Activated CD8-positive, alpha-beta memory T cell treated with anti-CD3 and anti-CD28 coated beads, Interleukin-2, amount 50 U/mL, for 24 hours (primary cell): ENCODE results near the gene PSKH1.
"Not testable (repeated sequence)": the region's sequence is repeated elsewhere in the genome, so short reads cannot be mapped to it uniquely, and the experiment has no call there.

ENCODE experiments used
- DNase-seq: peaks from one replicate; pipeline ENCODE4 v3.0.0-alpha.2; 2020; ENCODE audit errors: extremely low read depth

Gene PSKH1

DNA sequence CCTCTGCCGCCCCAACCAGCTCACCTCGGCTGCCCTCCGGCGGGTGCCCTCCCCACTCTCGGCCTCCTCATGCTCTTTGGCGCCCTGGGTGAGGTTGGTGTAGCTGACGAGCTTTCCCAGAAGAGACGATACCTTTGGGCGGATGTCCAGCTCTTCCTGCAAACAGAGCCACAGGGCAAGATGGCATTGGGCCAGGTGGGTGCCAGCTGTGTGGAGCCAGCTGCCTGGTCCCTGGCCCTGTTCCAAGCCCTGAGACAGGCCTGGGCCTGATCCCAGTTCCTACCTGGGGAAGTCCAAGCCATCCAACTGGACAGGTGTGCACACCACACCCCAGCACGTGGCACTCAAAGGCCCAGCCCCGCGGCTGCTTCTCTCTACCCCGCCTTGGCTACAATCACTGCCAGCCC is 68.5 kb downstream of the PSKH1 start:
- no peak for DNase-seq

DNA sequence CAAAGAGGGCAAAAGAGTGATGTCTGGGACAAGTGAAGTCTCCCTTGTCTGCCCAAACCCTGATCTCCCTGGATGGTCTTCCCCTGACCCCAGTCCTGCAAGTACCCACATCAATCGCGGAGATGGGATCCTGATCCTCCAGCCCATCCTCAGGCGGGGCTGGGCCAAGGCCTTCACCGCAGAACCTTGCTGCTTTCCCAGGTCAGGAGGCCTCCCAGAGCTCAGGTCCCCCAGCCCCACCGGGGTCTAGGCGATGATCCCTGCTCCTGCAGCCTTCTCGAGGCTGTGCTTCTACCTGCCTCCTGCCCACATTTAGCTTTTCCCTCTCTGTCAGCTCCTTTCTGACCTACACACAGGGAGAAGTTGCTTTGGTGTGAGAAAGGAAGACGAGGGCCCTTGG is 69.1 kb downstream of the PSKH1 start:
- no peak for DNase-seq

DNA sequence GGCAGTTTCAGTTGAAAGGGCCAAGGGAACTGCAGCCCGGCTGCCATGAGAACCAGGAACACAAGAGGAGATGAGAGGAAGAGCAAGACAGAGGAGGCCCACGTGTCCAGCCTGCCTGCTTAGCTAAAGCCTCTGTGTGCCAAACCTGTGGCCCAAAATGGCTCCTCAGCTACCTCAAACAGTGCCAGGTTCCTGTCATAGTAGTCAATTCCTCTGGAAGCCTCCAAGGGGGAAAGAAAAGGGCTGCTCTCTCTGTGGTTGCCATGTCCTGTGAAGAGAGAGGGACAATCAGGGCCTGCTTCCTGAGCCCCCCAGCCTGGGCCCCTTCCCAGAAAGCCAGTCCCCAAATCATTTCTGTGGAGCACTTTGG is 70.2 kb downstream of the PSKH1 start:
- DNase-seq, result no peak

DNA sequence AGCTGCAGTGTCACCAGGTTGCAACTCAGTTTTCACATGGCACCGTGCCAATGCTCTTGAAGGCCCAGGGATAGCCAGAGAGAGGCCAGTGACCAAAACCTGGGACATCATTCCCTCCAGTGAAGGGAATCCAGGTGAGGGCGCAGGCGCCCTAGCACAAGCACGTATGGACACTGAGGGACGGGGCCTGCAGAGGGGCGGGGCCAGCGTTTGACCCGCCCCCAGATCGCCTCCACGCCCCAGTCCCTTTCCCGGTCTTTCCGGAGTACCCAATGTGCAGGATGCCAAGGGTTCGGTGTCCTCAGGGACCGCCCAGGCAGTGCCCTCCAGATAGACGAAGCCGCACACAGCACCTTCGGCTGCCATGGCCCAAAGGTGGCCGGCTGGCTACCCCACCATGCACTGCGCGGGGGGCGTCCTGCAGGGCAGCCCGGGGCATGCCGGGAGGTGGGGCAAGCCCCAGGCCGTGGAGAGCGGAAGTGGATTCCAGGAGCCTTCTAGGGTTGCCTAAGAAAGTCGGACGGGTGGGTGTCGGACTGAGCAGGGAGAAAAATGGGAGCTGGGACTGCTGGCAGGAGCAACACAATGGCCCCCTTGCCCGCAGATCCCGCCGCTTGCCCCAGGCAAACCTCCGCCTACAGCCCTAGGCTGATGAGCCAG is 70.7 kb downstream of the PSKH1 start:
- no peak for DNase-seq

DNA sequence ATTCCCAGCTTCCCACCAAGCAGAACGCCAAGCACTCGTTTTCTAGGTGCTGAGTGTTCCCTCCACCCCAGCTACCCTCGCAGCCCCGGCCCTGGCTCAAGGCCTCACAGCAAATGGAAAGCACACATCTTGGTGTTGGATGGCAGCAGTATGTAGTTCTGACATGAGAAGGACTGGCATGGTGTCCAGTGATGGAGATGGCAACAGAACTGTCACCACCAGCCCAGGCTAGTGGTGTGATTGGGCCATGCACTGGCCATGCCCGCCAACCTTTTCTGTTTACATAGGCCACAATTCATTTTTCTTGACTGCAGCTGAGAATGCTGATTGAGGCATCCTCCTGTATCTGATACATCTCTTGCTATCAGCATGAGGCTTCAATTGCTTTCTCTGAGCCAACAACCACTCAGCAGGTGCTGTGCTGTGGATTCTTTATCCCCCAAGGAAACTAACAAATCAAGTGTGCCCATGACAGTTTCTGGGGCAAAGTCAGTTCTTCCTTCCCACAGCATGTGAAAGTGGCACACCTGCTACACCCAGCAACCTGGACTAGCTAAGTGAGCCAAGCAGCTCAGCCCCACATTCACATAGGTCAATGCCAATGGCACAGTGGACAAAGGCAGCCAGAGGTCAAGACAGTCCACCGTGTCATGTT is 71.5 kb downstream of the PSKH1 start:
- no peak for DNase-seq

DNA sequence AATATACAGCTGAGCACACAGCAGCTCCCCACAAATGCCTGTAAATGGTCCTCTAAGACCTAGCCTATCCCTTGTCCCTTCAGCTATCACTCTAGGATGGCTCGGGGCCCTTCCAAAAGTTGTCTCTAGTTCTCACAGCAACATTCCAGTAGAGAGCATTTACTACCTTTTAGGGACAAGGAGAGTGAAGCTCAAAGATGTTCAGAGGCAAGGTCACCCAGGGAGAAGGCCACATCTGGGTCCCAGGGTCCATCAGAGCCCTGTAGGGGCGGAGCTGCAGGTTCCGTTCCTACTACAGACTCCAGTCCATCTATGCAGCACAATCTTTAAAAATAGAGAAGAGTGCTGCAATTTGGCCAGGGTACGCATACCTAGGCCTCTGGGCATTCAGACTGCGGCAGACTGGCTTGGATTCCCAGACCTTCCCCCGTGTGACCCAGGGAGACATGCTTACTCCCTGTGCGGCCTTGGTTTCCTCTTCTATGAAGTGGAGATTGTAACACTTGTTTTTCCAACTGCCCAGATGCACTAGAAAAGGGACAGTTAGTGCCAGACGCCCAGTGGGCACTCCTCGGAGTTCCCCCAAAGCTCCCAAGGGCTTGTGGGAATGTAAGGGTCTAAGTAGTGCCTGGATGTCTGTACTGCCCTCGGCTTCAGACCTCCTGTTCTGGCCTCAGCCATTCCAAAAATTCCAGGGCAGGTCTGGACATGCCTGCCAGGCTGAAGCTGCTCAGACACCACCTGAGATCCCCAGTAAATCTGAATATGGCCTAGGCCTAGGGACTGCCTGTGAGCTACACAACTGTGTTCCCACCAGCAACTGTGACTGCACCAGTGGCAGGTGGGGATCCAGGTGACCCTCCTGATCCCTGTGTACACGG is 72.9 kb downstream of the PSKH1 start:
- DNase-seq, result no peak

DNA sequence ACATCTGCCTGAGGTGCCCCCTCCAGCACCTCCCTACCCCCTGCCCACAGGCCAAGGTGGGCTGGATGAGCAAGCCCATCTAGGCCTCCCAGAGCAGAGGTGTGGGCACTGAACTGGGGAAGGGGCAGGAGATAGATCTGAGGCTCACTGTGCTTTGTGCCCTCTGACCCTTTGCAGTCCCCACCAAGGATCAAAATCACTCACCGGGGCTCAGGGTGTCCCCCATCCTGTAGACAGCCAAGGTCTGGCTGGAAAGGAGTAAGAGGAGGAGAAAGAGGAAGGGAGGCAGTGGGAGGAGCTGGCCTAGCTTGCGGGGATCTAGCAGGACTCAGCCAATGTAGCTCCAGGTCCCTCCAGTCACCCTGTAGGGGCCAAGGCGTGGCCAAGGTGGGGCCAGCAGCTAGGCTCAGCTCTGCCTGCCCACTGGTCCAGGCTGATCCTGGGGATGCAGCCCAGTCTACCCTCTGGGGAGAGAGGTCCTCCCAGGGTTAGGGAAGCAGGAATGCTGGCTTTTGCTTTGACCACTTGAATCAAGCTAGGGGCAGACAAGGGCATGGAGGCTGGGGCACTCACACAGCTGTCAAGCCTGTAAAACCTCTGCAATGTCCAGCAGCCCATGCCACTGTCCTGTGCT is 73.6 kb downstream of the PSKH1 start:
- no peak for DNase-seq

DNA sequence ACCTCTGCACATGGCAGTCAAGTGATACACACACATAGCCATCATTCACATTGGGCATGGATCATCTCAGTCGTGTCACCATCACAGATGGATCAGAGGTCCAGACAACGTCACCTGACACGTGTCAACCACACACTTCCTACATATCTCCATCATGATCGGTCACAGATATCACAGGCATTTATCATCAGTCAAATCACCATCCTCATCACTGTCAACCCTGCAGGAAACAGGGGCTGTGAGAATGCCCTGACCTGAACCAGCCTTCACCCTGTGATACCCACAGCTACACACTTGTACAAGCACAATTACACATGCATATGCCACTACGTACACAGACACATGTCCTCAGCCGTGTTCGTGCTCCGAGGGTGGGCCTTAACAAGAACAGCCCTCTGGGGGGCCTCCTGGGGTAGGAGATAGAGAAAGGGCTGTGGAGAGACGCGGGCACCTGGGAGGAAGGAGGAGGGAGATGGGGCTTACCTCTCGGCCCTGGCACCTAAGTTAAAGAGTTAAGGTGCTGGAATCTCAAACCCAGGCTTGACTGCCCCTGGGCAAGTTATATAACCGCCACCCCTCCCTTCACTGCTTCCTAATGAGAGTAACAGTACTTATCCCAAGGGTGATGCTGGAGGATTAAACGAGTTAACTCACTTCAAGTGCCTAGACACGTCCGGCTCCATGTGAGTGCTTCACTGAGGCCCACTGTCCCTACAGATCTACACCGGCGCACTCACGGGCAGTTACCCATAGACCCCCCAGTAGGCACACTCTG is 74.3 kb downstream of the PSKH1 start:
- DNase-seq, result no peak

DNA sequence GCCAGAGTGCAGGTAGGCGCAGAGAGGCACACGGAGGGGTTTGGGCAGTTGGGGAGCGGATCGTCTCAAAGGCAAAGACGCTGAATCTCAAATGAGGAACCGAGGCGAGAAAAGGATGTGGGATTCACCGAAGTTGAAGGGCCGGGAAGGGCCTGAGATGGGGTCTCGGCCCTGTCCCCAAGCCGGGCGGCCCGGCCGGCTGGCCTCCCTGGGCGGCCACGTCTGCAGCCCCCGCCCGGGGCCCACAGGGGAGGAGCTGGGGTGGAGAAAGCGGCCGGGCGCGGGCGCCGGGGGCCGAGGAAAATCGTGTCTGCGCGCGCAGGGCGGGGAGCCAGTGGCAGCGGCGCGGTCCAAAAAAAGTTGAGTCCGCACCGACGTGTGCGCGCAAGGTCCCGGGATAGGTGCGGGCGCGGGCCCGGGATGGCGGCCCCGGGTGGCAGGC is 74.9 kb downstream of the PSKH1 start:
- DNase-seq, result no peak

DNA sequence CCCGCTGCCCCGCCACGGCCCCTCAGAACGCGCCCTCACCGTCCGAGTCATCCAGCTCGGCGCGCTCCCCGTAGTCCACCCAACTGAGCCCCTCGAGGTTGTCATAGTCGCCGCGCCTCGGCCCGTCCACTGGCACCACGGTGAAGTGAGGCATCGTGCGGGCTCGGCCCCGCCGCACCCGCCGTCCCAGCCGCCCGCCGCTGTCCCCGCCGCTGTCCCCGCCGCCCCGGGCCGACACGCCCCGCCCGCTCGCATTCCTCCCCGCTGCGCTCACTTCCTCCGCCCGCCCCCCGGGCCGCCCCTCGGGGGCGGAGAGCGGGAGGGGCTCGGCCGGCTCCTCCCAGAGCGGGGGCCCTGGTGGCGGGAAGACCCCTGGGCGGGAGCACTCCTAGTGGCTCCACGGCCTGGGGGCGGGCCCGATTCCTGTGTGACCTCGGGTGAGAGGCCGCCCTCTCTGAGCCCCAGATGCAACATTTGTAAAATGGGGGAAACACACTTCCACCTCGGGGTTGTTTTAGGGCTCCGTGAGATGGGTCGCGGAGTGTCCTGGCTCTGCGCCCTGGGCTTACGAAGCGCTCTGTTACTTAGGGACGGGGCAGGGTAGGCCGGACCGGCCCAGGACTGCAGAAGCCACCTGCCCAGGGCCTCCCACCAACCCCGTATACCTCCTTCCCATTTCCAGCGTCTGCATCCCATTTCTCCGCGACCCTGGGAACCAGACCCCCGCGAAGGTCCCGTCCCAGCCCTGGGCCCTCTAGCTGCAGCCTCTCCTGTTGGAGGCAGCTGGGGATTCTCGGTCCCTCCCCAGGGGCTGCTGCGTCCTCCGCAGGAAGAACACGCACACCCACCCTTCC is 75.6 kb downstream of the PSKH1 start, which contains the start of gene SLC12A4:
Gene SLC12A4, minus strand, starts transcription at position 238 of the 854 bp plus-strand sequence. Its CDS starts 84 bp downstream, at position 154.
- DNase-seq, result peak; percentile 63

DNA sequence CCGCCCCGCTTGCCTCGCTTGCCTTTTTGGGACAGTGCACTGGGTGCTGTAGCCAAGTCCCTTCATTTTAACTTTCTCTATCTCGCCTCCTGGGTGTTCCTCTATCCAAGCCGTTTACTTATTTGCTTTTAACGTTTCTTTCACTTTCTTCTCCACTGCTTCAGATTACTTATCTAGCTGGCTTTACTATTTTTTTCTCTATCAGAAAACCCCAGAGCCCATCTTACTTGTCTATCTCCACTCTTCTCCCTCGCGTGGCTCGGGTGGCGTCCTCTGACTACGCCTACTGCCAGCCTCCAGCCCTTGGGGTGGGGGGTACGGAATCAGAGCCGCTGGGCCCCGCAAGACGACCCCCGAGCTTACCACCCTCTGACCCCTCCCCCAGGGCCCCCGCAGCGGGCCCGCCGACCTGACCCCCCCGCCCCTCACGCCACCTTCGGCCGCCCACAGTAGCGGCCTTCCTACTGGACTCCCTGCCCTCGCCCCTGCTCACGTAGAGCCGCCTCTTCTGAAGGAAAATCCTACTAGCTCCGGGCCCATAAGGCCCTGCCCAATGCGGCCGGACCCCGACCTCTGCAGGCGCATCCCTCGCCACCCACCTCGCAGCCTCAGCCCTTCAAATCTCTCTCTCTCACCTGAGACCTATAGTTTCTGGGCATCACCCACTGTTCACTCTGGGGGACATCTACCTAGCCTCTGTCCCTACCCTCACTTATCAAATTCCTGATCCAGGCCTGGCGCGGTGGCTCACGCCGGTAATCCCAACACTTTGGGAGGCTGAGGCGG is 76.4 kb downstream of the PSKH1 start:
- no peak for DNase-seq

DNA sequence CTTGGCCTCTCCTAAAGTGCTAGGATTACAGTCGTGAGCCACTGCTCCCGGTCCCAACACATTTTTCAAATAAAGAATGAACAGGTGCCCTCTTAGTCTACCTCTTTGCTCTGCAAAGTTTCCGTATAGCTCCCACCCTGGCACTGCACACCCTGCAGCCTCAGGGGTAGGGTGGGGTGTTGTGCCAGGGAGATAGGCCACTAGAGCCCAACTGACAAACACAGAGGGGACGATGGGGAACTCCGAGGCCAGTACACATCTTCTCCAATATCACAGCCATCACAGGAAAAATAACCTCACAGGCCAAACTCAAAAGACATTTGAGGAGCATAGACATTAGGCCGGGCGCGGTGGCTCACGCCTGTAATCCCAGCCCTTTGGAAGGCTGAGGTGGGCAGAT is 78.1 kb downstream of the PSKH1 start:
- DNase-seq, result no peak

DNA sequence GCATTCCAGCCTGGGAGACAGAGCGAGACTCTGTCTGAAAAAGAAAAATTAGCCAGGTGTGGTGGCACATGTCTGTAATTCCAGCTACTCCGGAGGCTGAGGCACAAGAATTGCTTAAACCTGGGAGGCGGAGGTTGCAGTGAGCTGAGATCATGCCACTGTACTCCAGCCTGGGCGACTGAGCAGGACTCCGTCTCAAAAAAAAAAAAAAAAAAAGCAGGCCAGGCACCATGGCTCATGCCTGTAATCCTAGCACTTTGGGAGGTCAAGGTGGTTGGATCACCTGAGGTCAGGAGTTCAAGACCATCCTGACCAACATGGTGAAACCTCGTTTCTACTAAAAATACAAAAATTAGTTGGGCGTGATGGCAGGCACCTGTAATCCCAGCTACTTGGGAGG is 79.2 kb downstream of the PSKH1 start:
- DNase-seq, result not testable (repeated sequence)

DNA sequence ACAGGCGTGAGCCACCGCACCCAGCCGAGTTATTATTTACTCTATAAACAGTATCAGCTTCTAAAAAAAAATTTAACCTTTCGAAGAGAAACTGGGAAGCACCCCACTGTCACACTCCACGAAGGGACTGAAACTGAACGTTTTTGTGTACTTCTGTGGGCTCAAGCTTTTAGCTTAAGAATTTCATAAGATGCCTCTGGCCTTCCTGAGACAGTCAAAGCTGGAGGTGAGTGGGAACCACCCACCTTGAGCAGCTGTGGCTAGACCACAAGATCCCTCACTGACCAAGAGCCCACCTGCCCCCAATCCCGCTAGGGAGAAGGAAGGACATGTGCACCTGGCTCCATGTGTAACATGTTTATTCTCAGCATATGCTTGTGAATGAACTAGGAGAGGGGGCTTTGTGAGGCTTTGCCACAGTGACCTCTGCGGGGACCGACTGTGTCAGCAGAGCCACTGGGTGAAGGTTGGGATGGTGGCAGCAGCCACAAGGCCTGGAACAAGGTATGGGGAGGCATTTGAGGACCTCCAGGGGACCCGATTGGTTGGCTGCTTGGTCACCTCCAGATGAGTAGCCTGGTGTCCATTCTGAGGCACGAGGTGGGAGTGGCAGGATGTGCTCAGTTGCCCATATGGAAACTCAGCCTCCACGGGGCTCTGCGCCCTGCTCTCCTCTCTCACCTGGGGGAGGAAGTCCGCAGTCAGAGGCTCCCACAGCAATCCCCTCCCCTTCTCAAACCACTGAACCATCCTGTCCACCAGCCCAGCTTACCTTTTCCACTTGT is 82.5 kb downstream of the PSKH1 start:
- DNase-seq, result no peak

DNA sequence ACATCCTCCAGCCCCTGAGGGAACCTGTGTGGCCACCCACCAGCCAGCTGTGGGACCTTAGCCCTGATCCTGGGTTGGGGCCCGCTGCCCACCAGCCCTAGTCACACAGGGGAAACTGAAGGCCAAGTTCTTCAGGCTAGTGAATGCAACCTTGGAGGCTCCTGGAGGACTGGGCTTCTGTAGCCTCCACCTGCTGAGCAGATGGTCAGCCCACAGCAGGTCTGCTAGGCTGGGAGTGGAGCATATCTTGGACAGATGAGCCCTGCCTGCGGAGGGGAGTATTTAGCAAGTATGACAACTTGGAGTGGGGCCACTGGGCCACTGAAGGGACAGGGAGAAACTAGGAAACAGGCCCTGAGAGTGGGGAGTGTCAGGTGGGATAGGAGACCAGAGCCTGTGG is 83.2 kb downstream of the PSKH1 start:
- no peak for DNase-seq

DNA sequence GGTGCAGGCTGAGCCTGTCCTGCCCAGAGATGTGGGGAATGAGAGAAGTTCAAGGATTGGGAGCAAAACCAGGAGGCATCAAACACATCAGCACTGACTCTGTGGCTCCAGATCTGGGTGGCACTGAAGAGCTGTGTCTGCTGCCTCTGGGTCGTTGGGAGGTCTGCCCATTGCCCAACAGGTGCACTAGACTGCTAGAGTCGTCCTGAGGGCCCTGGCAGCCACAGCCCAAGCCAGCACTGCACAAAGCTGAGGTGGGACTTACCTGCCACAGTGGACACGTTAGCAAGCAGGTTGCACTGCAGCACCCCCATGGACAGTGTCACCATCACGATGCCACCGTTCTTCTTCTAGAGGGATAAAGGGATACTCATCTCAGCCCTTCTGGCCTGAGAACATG is 84.0 kb downstream of the PSKH1 start:
- DNase-seq, result no peak

DNA sequence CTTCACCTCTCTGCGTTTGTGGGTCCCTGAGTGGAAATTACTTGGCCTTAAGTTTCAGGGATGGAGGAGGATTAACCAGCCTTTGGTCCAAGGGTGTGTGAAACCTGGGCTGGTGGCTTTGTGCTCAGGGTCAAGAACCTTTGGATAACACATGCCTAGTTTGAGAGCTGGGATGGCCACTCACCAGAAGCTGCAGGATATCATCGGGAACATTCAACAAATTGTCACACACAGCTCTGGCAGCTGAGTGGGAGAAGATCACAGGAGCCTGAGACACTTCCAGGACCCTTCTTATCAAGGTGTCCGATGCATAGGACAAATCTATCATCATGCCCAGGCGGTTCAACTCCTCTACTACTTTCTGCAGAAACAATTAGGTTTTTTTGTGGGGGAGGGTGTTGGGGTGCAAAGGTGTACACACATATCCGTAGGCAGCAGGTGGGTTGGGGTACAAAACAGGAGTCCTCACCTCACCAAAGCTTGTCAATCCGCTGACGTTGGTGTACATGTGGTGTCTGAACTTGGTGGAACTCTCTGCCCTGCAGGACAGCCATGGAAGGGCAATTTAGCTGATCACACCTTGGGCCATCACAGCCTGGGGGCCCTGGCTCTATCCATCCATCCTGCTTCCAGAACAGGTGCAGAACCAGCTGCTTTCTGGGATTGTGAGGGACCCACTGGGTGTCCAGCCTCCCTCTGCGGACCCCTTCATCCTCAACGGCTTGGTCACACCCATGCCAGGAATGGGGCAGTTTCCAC is 84.6 kb downstream of the PSKH1 start:
- DNase-seq, result no peak
